Measurements from ENCODE around the gene CNIH3.
"Not testable (repeated sequence)": the region's sequence is repeated elsewhere in the genome, so short reads cannot be mapped to it uniquely, and the experiment has no call there.

The CNIH3 gene

GRCh38 chr1:224689374-224689773 lies 73.3 kb downstream of the CNIH3 start:
- no peak for DNase-seq (ENCODE audit: low read depth)

GRCh38 chr1:224690576-224690975 lies 74.5 kb downstream of the CNIH3 start:
- no peak for DNase-seq (ENCODE audit: low read depth)

- DNase-seq (ENCODE audit: low read depth) = no peak
Measured at GRCh38 chr1:224691148-224691925, 75.2 kb downstream of the CNIH3 start.

GRCh38 chr1:224694969-224695368 lies 78.9 kb downstream of the CNIH3 start:
- DNase-seq (ENCODE audit: low read depth) = no peak

GRCh38 chr1:224696021-224696420 lies 79.9 kb downstream of the CNIH3 start:
- DNase-seq (ENCODE audit: low read depth) = no peak

GRCh38 chr1:224696891-224697765 lies 81.0 kb downstream of the CNIH3 start:
- DNase-seq (ENCODE audit: low read depth) = no peak

- DNase-seq (ENCODE audit: low read depth) = no peak
Measured at GRCh38 chr1:224698015-224698451, 81.9 kb downstream of the CNIH3 start.

GRCh38 chr1:224700918-224701531 lies 84.9 kb downstream of the CNIH3 start:
- DNase-seq (ENCODE audit: low read depth) = no peak

GRCh38 chr1:224703702-224704101 lies 87.6 kb downstream of the CNIH3 start:
- DNase-seq (ENCODE audit: low read depth) = no peak

- no peak for DNase-seq (ENCODE audit: low read depth)
Measured at GRCh38 chr1:224704107-224704735, 88.1 kb downstream of the CNIH3 start.

- no peak for DNase-seq (ENCODE audit: low read depth)
Measured at GRCh38 chr1:224705578-224705977, 89.5 kb downstream of the CNIH3 start.

- DNase-seq (ENCODE audit: low read depth) = no peak
Measured at GRCh38 chr1:224707843-224708725, 92.0 kb downstream of the CNIH3 start.

GRCh38 chr1:224710196-224710595 lies 94.1 kb downstream of the CNIH3 start:
- no peak for DNase-seq (ENCODE audit: low read depth)

GRCh38 chr1:224711231-224711756 lies 95.2 kb downstream of the CNIH3 start:
- DNase-seq (ENCODE audit: low read depth) = not testable (repeated sequence)

- no peak for DNase-seq (ENCODE audit: low read depth)
Measured at GRCh38 chr1:224711876-224712275, 95.8 kb downstream of the CNIH3 start.

- no peak for DNase-seq (ENCODE audit: low read depth)
Measured at GRCh38 chr1:224713228-224713627, 97.1 kb downstream of the CNIH3 start.

GRCh38 chr1:224714553-224714952 lies 98.4 kb downstream of the CNIH3 start:
- no peak for DNase-seq (ENCODE audit: low read depth)

GRCh38 chr1:224718470-224719053 lies 102.4 kb downstream of the CNIH3 start:
- no peak for DNase-seq (ENCODE audit: low read depth)

GRCh38 chr1:224719716-224720115 lies 103.6 kb downstream of the CNIH3 start:
- DNase-seq (ENCODE audit: low read depth) = no peak

- no peak for DNase-seq (ENCODE audit: low read depth)
Measured at GRCh38 chr1:224720216-224720615, 104.1 kb downstream of the CNIH3 start.

GRCh38 chr1:224721000-224721399 lies 104.9 kb downstream of the CNIH3 start:
- DNase-seq (ENCODE audit: low read depth) = no peak

All from T-helper 22 cell (primary cell).